SU-DHL-6 (cell line): ENCODE measurements around the gene SUGCT.

Source experiments
- EZH2phosphoT487 ChIP-seq: fragments of 200-600 bp; sonication (generic), shearing (Covaris generic); conservative IDR thresholded peaks from 2 replicates; pipeline ENCODE4 v1.6.1; 2018; ENCODE audit warnings: mild to moderate bottlenecking, antibody characterized with exemption, low read length, moderate library complexity, mixed read lengths
- TF ChIP-seq, protein P1 (sequence below): fragments of 200-600 bp; sonication (generic); IDR thresholded peaks from one replicate; pipeline ENCODE4 v1.5.1; 2017; ENCODE audit warnings: antibody characterized with exemption, mild to moderate bottlenecking, low read length, moderate library complexity; ENCODE audit not compliant: insufficient read depth, poor library complexity, severe bottlenecking

DNA sequence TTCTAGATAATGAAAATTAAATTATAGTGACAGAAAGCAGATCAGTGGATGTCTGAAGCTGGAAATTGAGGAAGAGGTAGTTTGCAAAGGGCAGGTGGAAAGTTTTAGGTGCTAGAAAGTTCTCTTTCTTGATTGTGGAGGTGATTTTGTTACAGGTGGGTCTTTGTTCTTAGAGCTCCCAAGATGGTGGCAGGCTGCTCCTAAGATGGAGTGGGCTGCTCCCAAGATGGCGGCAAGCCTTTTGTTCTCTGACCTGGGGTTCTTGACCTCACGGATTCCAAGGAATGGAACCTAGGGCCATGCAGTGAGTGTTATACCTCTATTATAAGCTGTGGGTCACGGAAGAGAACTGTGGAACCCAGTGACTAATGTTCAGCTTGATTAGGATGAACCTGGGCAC is 32.5 kb downstream of the SUGCT start:
- TF ChIP-seq, protein P1, sequence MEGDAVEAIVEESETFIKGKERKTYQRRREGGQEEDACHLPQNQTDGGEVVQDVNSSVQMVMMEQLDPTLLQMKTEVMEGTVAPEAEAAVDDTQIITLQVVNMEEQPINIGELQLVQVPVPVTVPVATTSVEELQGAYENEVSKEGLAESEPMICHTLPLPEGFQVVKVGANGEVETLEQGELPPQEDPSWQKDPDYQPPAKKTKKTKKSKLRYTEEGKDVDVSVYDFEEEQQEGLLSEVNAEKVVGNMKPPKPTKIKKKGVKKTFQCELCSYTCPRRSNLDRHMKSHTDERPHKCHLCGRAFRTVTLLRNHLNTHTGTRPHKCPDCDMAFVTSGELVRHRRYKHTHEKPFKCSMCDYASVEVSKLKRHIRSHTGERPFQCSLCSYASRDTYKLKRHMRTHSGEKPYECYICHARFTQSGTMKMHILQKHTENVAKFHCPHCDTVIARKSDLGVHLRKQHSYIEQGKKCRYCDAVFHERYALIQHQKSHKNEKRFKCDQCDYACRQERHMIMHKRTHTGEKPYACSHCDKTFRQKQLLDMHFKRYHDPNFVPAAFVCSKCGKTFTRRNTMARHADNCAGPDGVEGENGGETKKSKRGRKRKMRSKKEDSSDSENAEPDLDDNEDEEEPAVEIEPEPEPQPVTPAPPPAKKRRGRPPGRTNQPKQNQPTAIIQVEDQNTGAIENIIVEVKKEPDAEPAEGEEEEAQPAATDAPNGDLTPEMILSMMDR, result no peak
- no peak for TF ChIP-seq EZH2phosphoT487
